EL (cell line): ENCODE data around the gene U2AF2.

Source experiments
- DNase-seq: peaks from one replicate; pipeline ENCODE4 v3.0.0-alpha.2; 2016

U2AF2 gene

DNA sequence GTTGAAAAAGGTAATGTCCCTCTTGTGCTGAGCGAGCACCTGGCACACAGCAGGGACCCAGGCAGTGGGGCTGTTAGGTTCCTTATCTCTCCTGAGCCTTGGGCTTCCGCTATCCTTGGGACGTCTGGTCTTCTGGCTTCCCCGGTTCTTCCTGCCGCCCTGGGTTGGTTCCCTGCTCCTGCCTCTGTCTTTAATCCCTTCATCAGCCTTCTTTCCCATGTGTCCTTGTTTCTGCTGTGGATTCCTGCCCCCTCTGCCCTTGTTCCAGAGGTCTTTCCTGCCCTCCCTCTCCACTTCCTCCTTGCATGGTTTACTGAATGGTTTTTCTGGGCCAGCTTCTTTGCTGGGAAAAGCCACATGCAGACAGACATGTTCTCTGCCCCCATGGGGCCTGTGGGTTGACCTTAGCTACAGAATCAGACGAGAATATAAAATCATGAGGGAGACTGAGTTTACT is 22.8 kb downstream of the U2AF2 start:
- no peak for DNase-seq

DNA sequence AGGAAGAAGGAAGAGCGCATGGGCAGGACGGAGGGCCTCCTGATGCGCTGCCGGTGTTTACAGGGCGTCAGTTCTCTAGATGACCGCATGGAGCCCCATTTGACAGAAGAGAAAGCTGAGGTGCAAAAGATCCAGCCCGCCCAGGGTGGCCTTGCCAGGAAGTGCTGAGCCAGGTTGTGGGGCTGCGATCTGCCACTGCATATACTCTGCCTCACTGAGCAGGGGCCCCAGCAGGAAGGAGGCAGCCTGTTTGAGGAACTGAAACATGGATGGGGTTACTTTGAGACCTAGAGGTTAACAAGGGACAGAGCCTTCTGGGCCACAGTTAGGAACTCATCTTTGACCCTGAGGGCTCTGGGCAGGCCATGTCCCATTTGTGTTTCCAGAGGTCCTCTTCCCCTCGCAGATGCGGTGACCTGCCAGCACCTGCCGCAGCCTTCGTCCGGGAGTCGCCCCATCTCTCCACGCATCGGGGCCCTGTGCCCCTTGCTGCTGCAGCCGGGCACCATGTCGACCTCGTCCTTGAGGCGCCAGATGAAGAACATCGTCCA is 23.4 kb downstream of the U2AF2 start:
- no peak for DNase-seq

DNA sequence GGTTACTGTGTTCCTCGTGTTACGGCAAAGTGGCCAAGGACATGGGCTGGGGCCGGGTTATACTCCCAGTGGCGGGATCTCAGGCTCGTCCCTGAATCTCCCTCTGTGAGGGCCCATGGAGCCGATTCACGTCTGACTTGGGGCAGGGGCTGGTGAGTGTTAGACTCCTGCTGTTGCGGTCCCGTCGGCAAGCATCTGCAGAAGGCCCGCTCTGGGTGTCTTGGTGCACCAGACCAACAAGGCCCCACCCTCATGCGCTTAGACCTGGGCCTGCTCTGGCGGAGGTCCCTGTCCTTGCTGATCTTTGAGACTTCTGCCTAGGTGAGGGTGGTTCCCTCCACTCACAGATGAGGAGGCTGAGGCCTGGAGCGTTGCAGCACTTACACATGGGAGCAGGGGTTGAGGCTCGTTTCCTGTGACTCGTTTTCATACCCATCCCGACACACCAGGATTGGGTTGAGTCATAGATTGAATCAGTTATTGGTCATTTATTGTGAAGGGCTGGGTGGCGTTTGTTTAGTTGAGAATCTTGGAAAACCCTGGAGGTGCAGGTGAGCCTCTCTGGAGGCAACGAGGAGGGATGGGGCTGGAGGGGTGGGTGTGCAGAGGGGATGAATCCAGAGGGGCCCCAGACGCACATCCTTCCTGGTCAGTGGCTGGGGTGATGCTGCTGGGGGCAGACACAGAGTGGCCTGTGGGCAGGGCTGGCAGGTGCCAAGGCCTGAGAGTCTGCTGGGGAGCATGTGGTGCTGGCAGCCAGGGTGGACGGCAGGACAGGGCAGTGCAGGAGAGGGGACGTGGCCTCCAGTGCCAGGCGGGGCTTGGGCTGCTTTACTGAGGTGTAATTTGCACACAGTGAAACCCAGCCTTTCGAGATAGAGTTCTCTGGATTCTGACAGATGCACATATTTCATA is 24.8 kb downstream of the U2AF2 start:
- DNase-seq = peak; percentile 59

DNA sequence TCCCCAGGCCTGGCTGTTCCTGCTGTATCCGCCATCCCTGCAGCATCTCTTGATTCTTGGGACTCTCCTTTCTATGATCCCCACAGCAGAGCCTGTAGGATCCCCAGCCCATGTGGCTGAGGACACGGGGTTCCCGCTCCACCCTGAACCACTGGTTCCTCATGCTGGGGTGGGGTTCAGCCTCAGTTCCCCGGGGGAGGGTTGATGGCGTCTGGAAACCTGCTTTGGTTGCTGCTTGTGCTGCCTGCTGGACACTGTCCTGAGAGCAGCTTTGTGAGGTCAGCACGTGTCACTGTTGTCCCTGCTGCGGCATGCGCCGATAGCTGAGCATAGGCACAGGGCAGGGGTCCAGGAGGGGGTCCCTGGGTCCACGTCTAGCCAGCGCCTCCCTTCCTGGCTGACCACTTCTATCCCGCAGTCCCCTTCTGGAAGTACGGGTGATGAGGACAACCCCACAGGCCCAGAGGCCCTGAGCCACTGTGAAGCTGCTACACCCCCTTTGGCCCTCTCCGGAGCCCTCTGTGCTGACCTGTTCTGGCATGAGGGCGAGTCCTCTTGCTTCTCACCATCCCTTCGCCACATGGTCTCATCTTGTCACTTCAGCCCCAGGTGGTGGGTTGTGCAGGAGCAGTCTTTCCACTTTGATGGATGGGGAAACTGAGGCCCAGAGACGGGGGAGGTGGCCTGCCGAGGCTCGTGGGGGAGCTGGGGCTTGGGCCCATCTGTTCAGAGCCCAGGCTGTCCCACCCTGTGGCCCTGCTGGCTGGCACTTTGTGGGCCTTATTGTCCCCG is 25.7 kb downstream of the U2AF2 start:
- no peak for DNase-seq

DNA sequence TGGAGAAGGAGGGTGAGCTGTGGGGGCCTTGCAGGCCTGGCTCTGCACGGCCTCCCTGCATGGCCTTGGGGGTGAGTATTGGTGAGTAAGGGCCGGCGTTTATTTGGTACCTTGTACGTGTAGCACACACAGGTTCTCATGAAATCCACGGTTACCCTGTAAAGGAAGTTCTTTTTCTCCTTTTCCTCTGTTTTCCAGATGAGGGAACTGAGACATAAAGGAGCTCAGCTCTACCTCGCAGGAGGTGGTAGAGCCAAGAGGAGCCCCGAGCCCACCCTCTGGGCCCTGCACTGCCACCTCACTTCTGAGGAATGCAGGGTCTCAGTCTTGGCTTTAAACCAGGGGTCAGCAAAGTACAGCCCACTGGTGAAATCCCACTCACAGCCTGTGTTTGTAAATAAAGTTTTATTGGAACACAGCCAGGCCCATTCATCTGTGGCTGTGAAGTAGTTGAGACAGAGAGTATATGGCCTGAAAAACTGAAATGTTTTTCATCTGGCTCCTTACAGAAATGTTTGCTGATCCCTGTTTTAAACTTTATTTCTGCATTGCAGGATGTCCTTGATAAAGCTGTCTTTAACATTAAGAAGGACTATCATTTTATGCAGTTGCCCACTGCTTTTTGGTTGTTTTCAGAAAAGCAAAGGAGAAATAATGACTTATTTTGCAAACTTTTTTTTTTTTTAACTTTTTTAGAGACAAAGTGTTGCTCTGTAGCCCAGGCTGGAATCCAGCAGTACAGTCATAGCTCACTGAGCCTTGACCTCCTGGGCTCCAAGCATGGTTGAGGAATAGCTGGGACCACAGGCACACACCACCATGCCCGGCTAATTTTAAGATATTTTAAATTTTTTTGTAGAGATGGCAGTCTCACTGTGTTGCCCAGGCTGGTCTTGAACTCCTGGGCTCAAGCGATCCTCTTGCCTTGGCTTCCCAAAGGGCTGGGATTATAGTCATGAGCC is 26.6 kb downstream of the U2AF2 start:
- DNase-seq = peak; percentile 20

DNA sequence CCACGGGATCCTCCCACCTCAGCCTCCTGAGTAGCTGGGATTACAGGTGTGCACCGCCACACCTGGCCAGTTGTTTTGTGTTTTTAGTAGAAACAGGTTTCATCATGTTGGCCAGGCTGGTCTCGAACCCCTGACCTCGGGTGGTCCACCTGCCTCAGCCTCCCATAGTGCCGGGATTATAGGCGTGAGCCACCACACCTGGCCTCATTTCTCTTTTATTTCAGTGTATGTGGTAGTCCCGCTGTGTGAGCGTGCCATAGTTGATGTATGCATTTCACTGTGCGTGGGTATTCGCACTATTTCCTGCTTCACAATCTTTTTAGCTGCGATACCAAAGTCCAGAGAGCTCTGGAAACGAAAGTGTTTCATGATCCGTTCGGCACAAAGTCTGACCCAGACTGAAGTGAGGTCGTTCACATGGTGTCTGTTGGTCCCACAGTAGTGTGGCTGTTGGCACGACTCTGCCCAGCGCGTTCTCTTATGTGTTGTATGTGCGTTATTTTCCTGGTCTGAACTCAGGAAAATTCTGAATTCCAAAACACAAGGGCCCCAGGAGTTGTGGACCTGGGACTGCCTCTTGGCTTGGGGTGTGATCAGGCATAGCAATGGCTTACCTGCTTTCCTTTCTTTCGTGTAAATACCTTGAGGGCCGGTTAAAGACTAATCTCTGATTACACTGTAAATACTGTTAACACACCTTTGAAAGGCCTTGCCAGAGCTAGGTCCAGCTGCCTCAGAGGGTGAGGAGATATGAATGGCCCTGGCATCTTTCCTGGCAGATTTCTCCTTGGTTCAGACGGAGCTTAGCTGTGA is 28.8 kb downstream of the U2AF2 start:
- no peak for DNase-seq

DNA sequence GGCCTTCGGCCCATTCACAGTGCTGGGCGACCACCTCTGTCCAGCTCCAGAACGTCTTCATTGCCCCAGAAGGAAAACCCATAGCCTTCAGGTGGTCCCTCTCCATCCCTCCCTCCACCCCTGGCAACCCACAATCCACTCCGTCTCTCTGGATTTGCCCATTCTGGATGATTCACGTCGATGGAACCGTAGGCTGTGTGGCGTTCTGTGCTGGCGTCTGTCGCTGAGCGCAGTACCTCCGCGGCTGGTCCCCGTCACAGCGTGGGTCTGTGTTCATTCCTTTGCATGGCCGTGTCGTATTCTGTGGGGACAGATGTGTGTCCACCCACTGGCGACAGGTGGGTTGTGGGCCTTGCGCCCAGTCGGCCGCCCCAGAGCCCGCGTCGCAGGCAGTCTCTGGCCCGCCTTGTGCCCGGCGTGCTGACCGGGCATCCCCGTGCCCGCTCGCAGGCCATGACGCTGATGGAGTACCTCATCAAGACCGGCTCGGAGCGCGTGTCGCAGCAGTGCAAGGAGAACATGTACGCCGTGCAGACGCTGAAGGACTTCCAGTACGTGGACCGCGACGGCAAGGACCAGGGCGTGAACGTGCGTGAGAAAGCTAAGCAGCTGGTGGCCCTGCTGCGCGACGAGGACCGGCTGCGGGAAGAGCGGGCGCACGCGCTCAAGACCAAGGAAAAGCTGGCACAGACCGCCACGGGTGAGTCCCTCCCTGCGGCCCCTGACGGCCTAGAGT is 30.3 kb downstream of the U2AF2 start:
- DNase-seq = no peak

DNA sequence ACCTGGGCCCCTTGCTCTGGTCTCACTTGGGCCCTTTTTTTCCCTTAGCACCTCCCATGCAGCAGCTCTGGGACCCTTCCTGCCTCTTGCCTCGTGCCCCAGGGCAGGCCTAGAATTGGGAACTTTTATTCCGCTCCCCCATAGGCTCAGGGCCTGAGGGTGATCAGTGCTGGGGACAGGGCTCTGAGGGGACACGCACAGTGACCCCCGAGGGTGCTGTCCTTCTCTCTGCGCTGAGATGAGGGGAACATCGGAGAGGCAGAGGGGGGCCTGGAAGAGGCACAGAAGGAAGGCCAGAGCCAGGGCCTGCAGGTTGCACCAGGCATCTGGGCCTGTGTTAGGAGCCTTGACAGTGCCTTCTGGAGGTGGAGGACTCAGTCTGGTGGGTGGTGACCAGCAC is 30.9 kb downstream of the U2AF2 start:
- DNase-seq = no peak

DNA sequence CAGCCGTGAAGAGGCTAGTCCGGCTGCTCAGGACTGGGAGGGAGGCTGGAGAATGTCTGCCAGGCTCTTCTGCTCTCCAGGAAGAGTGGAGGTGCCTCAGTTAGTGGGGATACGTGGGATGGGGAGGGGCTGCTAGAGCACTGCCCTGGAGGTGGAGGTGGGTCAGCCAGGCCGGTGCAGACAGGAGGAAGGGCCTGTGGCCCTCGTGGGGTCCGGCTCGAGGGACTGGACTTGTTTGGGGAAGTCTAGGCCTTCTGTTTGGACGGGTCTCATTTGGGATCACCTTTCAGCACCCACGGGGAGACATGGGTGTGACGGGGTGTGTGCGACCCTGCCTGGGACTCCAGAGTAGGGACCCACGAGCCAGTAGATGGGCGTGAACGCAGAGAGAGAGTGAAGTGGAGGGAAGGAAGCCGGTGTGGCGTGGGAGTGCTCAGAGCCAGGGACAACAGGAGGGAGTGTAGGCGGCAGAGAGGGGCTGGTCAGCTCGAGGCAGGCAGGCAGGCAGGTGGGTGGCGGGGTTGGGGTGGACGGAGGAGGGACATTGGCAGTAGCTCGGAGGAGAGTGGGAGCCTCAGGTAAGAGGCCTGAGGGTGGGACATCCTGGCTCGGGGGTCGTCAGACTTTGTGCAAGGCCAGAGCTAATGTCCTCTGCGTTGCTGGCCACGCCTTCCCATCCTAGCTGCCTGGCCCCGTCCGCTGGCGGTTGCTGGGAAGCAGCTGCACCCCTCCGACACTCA is 31.6 kb downstream of the U2AF2 start:
- no peak for DNase-seq

DNA sequence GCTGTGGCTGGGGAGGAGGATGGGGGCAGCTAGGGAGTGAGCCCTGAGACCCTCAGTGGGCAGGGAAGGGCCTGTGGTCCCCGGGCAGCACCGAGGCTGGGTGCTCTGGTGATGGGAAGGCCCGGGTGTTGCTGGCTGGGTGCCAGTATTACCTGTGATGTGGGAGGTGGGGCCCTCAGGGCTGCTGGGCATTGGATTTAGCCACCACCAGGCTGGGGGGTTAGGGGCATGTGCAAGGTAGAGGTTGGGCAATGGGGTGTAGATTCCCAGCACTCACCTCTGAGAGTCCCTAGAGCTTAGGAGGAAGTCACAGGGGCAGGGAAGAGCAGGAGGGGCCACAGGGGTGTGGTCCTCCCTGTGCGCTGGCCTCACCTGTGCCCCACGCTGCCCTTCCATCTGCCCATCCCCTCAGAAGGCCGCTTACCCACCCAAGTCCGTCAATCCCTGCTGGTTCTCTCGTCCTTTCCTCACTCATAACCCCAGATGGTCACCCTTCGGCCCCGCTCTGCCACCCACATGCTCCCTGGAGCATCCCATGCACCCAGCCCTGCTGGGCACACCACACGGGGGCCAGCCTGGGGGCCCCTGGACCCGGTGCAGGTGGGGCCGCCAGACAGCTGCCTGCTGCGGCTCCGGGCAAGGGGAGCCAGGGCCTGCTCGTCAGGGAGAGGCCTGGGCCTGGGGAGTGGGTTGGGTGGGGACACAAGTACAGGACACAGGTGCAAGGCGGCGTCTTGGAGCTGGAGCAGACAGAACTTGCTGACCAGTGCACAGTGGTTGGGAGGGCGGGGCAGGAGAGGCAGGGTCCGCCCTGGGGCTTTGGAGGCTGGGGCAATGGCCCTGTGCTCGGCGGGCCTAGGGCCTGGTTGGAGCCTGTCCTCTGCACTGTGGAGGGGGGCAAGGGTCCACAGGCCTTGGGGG is 32.7 kb downstream of the U2AF2 start:
- no peak for DNase-seq

DNA sequence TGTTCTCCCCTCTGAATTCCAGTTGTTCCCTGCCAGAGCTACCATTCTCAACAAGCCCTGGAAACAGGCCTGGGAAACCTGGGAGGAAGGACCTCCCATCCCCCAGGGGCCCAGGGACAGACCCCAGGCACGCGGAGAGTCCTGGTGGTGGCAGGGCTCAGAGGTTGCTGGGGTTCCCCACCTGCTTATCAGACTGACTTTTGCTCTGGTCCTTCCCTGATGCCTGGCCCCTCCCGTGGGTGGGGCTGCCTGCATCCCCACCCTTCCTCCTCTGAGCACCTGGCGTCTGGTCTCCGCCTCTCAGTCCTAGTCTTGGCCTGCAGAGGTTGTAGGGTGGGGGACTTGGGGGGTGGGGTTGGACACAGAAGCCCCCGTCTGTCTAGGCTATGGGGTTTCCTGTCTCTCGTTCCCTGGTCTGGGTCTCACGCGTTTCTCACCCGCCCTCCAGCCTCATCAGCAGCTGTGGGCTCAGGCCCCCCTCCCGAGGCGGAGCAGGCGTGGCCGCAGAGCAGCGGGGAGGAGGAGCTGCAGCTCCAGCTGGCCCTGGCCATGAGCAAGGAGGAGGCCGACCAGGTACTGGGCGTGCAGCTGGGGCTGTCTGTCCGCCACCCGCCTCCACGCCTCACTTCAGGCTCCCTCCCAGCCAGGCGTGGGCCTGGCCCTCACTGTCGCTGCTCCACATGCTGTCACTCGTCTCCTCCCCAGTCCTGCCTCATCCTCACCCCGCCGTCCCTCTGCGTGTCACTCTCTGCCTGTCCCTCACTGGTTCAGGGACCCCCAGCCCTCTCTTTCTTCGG is 33.8 kb downstream of the U2AF2 start:
- no peak for DNase-seq

DNA sequence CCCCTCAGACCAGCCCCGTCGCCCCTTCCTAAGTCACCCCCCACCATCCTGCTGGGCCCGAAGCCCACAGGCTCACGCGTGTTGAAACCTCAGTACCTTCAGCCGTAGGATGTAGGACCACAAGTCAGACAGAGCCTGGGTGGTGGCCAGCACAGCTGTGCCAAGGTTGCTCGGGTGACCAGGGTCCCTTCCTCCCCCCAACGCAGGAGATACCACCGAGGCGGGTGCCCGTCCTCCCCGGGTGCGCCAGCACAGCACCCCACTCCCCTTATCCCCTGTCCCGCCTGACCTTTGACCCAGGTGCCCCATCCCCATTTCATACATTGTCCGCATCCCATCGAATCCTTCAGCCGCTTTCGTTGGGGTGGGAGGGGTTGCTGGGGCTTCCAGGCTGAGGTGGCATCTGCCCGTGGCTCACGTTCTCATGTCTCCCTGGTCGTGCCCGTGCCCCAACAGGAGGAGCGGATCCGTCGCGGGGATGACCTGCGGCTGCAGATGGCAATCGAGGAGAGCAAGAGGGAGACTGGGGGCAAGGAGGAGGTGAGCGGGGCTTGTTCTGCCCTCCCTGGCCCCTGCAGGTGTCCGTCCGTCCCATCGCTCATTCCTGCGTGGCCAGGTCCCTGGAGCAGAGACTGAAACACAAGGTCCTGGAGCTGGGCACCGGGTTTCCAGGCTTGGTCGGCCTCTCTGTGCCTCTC is 34.7 kb downstream of the U2AF2 start:
- no peak for DNase-seq

DNA sequence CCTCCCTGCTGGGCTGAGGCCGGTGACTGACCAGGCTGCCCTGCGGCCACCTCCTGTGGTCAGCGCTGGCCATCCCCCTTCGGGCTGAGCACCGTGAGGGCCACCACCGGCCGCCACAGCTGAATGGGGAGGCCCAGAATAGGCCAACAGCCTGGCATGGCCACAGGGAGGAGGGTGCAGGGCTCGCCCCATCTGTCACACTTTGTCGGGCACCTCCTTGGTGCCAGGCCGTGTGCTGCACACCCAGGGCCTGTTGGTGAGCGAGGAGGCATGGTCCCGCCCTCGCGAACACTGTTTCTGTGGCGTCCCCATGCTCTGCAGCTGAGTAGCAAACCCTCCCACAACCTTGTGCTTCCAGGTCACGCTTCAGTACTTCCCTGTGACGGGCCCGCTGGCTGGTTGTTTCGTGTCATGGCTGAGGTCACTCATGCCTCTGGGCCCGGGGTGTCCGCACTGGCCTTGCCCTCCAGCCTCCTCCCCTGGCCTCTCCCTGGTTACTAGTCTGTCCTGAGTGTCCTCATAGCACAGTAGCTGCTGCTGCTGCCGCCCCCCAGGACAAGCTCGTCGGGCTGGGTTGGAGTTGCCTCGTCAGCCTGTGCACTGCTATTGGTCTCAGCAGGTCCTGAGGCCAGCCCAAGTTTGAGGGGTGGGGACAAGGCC is 35.4 kb downstream of the U2AF2 start:
- DNase-seq = no peak

DNA sequence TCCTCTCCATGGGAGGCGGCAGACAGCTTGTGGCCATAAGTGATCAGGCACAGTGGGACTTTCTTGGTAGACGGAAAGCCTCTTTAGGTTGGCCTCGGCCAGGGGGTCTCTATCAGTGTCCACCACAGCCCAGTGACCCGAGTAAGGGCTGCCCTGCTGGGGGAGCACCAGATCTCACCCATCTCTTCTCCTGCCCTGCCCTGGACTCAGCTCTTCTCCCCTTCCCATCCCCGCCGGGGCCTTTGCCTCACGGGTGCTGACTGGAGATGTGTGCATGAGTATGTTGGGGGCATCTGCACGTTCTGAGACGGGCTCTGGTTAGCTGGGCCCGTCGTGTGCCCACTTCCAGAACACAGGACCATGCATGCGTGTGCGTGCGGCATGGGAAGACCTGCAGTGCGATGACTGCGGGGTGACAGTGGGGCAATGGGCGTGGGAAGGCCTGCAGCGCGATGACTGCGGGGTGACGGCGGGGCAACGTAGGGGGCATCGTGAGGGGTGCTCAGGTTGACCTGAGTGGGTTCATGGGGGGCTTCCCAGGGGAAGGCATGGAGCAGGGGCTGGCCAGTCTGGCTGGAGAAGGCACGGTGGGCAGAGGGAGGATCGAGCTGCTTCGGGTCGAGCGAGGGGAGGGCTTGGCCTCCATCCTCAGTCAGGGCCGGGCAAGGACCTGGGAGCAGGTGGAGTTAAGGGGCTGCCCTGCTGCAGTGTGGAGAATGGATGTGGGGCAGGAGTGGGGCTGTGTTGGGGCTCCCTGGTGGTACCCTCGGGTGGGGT is 36.1 kb downstream of the U2AF2 start:
- no peak for DNase-seq

DNA sequence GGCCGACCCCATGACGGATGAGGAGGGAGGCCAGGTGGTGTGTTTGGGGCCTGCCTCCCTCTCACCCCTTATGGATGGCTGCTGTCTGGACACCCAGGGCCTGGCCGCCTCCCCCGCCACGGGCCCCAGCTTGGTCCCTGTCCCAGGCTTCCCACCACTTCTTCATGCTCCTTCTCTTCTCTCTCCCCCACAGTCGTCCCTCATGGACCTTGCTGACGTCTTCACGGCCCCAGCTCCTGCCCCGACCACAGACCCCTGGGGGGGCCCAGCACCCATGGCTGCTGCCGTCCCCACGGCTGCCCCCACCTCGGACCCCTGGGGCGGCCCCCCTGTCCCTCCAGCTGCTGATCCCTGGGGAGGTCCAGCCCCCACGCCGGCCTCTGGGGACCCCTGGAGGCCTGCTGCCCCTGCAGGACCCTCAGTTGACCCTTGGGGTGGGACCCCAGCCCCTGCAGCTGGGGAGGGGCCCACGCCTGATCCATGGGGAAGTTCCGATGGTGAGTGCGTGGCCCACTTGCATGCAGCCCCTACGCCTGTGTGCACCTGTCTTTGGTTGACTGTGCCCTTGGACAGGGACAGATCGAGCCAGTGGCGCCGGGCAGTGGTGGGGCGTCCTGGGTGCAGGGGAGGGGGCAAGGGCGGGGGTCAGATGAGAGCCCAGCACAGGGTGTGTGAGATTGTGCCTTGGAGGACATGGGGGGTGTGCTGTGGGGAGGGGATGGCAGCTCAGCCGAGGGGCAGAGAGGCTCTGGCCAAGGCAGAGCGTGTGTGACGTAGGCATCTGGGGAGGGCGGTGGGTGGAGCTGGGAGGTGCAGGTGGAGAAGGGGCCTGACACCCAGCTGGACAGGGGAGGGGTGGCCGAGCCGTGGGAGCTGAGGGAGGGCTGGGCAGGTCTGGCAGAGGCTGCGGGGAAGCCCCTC is 37.0 kb downstream of the U2AF2 start:
- no peak for DNase-seq
